ENCODE results near the gene ATP2A3.

DNA sequence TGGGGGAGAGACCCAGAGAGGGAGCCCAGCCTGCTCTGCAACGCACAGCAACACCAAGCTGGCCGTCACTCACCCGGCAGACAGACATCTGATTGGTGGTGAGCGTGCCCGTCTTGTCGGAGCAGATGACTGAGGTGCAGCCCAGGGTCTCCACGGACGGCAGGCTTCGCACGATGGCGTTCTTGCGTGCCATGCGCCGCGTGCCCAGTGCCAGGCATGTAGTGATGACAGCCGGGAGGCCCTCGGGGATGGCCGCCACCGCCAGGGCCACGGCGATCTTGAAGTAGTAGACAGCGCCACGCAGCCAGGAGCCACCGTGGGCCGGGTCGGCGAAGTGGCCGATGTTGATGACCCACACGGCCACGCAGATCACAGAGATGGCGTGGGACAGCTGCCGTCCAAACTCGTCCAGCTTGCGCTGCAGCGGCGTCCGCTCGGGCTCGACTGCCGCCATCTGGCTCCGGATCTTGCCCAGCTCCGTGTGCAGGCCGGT is 16.9 kb downstream of the ATP2A3 start:
- TF ChIP-seq, protein P1, sequence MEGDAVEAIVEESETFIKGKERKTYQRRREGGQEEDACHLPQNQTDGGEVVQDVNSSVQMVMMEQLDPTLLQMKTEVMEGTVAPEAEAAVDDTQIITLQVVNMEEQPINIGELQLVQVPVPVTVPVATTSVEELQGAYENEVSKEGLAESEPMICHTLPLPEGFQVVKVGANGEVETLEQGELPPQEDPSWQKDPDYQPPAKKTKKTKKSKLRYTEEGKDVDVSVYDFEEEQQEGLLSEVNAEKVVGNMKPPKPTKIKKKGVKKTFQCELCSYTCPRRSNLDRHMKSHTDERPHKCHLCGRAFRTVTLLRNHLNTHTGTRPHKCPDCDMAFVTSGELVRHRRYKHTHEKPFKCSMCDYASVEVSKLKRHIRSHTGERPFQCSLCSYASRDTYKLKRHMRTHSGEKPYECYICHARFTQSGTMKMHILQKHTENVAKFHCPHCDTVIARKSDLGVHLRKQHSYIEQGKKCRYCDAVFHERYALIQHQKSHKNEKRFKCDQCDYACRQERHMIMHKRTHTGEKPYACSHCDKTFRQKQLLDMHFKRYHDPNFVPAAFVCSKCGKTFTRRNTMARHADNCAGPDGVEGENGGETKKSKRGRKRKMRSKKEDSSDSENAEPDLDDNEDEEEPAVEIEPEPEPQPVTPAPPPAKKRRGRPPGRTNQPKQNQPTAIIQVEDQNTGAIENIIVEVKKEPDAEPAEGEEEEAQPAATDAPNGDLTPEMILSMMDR (IDR thresholded peaks at IDR 0.05; ENCODE audit: poor library complexity, severe bottlenecking) = no peak
- no peak for TF ChIP-seq EP300 (conservative IDR thresholded peaks at IDR 0.05; ENCODE audit: poor library complexity, severe bottlenecking)
- TF ChIP-seq SMC3 (conservative IDR thresholded peaks at IDR 0.05; ENCODE audit: poor library complexity) = no peak
- TF ChIP-seq POLR2AphosphoS5 (IDR thresholded peaks at IDR 0.05) = no peak
- no peak for TF ChIP-seq EZH2 (IDR thresholded peaks at IDR 0.05; ENCODE audit: borderline replicate concordance, insufficient read depth, low read length, poor library complexity, severe bottlenecking)

All from neural cell (in vitro differentiated cells).